ENCODE measurements around the gene ATPAF1.

The ATPAF1 gene

DNA sequence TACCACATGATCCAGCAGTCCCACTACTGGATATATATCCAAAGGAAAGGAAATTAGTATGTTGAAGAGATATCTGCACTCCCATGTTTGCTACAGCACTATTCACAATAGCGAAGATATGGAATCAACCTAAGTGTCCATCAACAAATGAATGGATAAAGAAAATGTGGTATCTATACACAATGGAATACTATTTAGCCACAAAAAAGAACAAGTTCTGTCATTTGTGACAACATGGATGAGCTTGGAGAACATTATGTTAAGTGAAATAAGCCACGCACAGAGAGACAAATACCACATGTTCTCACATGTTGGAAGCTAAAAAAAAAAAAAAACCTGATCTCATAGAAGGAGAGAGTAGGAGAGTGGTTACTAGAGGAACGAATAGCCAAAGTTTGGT, 17.7 kb downstream of the ATPAF1 start:
- no peak for DNase-seq (ENCODE audit: low spot score)

DNA sequence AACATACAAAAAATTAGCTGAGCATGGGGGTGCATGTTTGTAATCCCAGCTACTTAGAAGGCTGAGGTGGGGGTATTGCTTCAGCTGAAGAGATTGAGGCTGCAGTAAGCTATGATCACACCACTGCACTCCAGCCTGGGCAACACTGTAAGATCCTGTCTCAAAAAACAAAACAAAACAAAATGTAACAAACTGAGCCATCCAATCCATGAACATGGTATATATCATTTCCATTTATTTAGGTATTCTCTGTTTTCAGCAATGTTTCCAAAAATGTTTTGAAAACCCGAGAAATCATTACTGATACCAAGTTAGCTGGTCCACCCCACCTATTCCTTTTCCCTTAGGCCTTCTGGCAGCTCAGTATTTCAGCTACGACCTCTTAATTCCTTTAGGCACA, 18.4 kb downstream of the ATPAF1 start:
- DNase-seq (ENCODE audit: low spot score): no peak

DNA sequence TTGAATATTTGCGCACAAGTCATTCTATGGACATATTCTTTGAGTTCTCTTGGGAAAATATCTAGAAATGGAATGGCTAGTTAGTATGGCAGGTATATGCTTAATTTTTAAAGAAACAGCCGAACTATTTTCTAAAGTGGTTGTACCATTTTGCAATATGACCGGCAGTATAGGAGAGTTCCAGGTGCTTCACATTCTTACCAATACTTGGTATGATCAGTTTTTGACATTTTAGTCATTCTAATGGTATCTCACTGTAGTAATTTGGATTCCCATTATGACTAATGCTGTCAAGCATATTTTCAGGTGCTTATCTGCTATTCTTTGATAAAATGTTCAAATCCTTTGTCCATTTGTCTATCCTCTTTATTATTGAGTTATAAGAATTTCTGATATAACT, 20.6 kb downstream of the ATPAF1 start:
- no peak for DNase-seq (ENCODE audit: low spot score)

DNA sequence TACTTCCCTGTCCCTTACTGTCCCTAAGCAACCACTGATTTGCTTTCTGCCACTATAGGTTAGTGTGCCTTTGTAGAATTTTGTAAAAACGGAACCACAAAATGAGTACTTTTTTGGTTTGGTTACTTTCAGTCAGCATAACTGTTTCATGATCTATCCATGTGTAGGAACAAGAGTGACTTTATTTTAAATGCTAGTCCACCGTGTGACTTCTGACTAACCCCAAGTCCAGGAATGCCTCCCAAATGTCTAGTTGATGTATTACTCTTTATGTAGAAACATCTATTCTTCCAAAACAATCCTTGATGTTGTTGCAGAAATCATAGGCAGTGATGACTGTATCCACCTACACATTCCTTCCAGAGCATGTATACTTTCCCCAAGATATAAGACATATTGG, 21.3 kb downstream of the ATPAF1 start:
- no peak for DNase-seq (ENCODE audit: low spot score)

DNA sequence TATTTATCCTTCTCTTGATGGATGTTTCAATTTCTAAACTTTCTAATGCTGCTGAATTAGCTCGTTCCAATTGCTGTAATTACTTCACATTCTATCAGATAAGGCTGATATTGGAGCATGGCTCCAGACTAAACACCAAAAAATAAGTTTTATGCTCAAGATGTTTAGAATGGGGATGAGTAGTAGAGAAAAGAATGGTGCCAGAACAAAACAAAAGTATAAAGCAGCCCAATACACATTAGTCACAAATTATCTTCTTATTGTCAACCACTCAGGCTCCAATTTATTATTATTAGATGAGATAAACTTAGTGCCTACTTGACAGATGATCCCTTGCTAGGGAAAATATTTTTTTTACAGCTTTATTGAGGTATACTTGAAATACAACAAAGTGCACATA, 21.8 kb downstream of the ATPAF1 start:
- DNase-seq (ENCODE audit: low spot score): no peak

DNA sequence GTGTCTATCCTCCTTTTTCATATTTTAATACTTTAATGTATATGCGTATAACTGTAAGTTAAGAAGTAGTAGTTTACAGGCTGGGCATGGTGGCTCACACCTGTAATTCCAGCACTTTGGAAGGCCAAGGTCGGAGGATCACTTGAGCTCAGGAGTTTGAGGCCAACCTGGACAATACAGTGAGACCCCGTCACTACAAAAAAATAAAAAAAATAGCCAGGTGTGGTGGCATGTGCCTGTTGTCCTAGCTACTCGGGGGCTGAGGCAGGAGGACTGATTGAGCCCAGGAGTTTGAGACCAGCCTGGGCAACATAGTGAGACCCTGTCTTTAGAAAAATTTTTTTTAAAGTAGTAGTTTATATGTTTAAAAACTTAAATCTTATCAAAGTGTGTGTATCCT, 22.3 kb downstream of the ATPAF1 start:
- no peak for DNase-seq (ENCODE audit: low spot score)

DNA sequence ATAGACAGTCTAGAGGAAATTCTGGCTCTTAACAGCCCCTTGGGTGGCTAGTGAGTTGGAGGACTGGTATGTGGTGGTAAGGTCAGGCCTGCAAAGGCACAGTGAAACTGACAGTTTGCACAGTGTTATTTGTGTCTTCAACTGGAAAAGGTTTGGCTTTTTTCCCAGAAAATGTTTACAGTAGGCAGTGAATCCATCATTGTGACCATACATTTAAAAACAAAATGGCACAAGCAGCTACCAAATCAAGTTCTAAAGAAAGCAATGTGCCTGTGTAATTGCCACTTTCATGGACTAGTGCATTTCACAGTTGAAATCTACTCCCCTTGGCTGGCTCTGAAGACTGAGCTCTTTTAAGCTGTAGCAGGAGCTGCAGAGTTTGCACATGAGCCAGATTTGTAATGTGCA, 24.8 kb downstream of the ATPAF1 start:
- no peak for DNase-seq (ENCODE audit: low spot score)

DNA sequence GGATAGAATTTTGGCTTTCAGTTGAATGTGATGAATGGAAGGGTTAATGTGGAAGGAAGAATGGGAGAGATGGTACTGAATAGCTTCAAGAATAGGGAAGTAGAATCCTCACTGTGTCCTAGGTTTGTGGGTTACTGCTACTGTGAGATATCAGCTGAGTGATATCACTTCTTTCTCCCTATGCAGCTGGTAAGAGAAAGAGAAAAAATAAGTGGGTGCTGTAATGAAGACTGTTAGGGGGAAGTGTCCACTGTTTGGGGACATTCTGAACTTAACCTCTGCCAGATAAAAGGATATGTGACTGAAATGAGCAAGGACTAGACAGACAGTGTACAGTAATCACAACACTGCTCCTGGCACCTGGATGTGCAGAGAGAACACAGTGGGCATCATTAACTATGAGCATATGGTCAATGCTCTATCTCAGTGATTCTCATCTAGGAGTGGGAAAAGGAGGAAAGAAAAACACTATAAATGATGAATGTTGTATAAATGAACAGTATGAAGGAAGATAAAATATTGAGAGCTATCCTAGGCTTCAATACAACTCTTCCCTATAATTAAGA, 26.0 kb downstream of the ATPAF1 start:
- DNase-seq (ENCODE audit: low spot score): no peak

DNA sequence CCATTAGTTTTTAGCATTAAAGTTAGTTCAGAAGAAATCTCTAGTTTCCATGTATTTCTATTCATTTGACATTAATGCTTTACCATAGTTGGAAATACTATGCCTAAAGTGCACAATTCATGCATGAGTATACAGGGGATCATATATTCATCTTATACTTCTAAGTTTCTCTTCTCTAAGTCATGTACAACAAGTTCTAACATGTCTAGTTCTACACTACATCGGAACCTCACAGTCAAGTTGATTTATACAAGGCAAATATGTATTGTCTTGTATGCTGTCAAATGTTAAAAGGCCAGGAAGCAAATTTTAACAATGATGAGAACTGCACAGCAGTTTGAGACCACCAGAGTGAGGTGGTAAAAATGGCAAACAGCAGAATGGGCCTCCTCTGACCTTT, 28.6 kb downstream of the ATPAF1 start:
- DNase-seq (ENCODE audit: low spot score): no peak

DNA sequence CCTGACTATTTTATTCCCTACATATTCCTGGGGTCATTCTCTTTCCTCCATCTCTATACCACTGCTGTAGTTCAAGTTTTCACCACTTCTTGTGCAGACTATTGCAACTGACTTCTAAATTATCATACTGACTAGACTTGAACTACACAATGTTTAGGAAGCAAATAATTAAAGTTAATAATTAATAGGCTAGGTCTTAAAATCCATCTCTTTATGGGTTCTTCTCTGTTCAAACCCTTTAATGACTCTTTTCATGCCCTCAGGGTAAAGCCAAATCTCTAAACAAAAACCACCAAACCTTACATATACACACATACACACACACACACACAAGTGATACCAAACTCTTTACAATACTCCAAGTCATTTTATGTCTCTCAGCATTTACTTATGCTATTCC, 29.2 kb downstream of the ATPAF1 start:
- DNase-seq (ENCODE audit: low spot score): no peak

DNA sequence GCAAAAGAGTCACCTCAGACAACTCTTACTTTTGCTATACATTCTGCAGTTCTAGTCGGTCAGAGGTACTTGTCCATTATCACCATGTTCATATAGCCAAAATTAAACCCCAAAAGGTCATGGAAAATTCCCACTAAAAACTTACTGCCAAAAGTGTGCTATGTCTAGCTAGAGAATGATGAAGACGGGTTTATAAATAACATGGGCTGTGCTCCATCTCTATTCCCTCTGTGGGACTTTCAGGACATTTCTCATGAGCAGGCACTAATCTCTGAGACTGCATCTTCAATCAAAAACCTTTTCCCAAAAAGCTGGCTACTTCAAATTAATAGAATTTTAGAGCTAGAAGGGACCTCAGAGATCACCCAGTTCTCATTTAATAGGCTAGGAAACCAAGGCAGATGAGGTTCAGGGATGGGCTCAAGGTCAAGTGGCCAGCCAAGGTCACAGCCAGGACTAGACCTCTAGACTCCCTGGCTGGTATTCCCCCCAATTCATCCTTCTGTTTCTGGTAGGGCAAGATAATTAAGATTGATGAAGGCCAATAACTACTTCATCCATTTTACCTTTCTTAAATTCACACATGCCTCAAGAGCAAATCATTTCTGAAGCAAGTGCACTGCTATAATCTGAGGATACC, 30.6 kb downstream of the ATPAF1 start:
- no peak for DNase-seq (ENCODE audit: low spot score)

DNA sequence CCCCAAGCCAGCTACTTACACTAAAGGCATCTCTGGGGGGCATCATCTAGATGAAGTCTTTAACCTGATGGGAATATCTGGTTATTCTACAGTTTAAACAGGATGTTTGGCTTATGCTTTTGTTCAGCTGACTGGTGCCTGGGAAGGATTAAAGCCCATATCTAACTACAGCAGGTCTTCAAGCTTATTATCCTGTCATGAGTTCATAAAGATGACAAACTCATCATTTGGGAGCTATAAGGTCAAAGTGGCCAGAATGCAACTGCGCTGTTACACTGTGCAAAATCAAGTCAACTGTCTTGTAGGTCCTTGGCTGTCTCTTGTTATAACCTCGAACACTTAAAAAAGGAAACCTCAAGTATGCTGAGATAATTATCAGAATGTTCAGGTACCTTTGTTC, 33.0 kb downstream of the ATPAF1 start:
- no peak for DNase-seq (ENCODE audit: low spot score)

DNA sequence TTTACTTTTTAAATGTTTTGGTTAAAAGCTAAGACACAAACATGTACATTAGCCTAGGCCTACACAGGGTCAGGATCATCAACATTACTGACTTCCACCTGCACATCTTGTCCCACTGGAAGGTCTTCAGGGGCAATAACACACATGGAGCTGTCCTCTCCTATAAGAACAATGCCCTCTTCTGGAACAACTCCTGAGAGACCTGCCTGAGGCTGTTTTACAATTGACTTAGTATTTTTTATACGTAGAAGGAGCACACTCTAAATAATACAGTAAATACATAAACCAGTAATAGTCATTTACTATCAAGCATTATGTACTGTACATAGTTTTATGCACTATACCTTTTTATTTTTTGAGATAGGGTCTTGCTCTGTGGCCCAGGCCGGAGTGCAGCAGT, 37.4 kb downstream of the ATPAF1 start:
- DNase-seq (ENCODE audit: low spot score): no peak

DNA sequence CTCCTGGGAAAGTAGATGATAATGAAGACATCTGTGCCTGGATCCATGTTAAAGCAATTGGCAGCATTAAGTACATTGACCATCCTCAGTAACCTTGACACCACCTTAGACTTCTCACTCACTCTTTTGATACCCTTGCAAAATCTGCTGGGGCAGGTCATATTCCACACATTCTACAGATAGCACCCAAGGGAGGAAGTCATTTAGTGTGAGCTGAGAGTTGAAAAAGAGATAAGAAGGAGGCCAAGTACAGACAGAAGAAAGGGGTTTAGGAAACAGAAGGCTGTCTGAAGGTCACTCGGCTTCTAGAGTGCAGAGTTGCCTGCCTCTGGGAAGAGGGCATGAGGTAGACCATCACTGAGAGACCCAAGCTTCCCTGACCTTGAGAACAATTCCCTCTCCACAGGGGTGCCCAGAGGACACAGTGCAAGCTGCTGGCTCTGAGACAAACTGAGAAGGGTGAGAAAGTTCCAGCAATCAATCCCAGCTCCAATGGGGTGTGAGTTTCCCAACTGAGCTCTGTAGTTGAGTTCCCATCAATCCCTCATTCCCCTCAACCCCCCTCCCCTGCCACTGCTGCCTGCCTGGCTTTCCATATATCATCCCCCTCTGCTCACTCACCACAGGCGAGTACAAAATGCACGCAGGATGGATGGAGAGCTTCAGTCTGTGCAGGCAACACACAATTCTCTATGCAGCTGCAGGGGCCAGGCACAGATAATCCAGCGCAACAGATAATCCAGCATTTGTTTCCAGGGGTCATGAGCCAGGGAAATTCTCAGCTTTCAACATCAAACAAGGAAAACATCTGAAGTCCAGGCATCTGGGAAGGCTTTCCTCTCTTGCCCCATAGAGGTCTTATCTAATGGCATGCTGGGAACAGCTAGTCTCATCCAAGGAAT, 44.2 kb downstream of the ATPAF1 start:
- DNase-seq (ENCODE audit: low spot score): no peak

DNA sequence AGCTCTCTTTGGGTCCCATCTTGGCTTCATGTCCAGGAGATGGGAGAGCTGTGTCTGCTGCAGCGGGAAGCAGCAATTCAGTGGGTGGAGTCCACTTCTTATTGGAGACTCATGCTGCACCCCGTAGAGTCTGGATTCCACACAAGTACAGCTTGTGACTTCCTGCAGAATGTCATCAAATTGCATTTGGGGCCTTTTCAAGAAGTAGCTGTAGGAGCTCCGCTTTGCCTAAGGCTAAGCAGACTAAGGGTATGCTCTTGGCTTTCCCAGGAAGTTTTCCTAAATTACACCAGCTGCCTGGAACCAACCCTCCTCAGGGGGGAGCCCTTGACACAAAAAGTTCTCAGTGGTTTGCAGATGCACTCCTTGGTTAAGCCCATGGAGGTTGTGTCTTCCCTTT, 45.8 kb downstream of the ATPAF1 start:
- no peak for DNase-seq (ENCODE audit: low spot score)

DNA sequence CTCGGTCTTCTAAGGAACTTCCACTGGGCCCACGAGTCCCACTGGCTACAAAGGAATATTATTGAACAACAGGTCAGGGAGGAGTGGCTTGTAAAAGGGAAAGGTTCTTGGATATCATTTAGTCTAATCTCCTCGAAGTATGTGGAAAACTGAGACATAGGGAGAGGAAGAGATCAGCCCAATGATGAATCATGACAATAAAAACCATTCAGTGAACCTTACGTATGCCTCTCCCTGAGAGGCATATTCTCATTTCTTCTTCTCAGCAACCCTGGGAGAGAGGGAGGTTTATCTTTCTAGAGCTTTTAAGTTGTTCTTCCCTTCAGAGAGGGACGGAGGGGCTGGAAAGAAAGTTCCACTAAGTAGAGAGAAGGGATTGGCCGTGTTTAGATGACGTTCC, 46.2 kb downstream of the ATPAF1 start:
- DNase-seq (ENCODE audit: low spot score): no peak

DNA sequence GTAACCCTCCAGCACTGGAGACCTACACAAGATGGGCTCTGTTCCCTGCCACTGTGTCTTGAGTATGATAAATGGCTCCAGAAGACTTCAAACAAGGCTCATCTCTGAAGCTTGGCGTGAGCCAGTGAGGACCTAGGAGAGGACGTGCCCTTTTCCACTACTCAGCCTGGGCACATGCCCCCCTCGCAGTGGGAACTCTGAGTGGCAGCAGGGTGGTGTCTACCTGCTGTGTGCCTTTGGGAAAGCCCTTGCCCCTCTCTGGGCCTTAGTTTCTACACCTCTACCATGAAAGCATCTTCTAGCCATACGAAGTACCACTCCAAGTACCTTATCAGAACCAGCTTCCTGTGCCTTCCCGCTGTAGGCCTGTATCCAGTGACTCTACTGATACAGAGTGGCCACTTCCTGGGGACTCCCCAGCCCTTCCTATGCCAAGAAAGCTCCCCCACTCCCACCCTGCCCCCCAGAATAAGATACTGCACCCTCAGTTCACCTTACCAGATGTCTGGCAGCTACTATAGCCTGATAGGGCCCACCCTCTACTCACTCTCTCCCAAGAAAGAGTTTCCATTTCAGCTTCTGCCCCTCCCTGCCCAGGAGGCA, 48.4 kb downstream of the ATPAF1 start:
- no peak for DNase-seq (ENCODE audit: low spot score)

DNA sequence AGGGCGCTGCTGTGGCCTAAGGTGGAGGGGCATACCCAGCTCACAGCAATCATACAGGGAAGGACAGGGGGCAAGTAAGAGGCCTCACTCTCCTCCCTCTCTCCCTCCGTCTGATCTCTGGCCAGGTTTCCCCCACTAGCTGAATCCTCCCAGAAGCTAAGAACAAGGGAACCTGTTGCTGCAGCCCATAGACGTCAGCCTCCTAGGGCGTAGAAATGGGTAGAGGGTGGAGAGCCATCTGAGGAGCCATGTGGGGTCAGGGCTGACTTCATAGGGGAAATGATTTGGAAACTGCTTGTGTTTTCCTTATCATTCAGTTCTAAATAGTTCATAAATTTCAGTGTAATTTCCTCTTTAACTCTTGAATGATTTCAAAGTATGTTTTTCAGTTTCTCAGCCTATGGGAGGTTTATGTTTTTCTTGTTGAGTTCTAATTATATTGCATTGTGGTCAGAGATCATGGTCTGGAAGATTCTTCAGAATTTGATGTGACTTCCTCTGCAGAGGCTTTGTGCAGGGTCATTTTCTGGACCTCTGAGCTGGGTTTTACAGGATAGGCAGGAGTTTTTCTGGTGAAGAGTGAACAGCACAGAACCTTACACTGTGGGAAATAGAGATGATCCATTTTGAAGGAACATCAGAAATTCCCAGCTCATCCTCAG, 49.3 kb downstream of the ATPAF1 start:
- DNase-seq (ENCODE audit: low spot score): no peak

DNA sequence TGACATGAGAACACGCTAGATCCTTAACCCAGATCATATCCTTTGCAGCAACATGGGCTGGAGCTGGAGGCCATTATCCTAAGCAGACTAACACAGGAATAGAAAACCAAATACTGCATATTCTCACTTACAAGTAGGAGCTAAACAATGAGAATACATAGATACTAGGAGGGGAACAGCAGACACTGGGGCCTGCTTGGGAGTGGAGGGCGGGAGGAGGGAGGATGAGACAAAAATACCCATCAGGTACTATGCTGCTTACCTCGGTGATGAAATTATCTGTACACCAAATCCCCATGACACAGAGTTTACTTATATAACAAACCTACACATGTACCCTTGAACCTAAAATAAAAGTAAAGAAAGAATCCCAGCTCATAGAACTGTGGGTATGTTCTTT, 50.3 kb downstream of the ATPAF1 start:
- DNase-seq (ENCODE audit: low spot score): no peak

DNA sequence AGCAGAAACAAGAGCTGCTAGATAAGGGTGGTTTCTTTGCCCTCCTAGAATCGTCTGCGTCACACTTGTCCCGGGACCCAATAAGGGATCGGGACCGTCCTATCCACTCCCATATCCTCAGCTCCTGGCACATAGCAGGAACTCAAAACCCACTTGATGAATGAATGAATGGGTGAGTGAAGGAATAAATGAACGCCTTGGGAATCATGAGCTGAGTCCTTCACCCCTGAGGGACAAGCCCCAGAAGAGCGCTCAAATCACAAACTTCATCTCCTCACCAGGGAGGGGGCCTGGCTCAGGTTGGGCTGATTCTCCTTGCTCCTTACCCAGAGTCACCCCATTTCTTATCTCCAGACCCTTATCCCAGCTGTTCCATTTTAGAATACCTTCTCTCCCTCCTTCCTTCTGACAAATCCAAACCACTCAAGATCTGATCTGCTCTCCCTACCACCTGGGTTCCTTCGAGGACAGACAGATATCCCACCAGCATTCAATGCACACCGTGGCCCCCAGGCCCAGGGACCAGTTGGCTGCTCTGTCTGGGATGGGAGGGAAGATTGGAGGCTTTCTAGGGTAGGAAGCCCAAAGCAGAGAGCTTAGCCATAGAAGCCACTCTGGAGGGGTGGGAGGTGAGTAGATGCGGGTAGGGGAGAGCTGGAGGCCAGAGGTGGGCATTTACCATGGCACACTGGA, 50.9 kb downstream of the ATPAF1 start:
- DNase-seq (ENCODE audit: low spot score): no peak

Measured in SK-N-DZ (cell line).